Left ventricle myocardium inferior (tissue), 1 donor: ENCODE measurements around the gene PPFIBP2. TPM values are rescaled to one million over a fixed set of nuclear protein-coding genes. Genes with fewer than 3 reads are reported as not detected.
A peak's percentile ranks its signal among the peaks of the same experiment; 100 is the strongest.

Source experiments
- DNase-seq: peaks from one replicate; pipeline ENCODE4 v3.0.0-alpha.2; 2020
- H3K27ac ChIP-seq: fragments of 200-600 bp; replicated peaks from 2 replicates; pipeline ENCODE4 v1.8.0; 2021
- H3K27me3 ChIP-seq: fragments of 200-600 bp; 2 replicates; pipeline ENCODE4 v1.8.0; 2021; ENCODE audit warnings: low read depth
- H3K36me3 ChIP-seq: fragments of 200-600 bp; 2 replicates; pipeline ENCODE4 v1.8.0; 2021
- H3K4me1 ChIP-seq: fragments of 200-600 bp; 2 replicates; pipeline ENCODE4 v1.8.0; 2021
- H3K4me3 ChIP-seq: fragments of 200-600 bp; 2 replicates; pipeline ENCODE4 v1.8.0; 2021; ENCODE audit warnings: mild to moderate bottlenecking, moderate library complexity
- H3K9me3 ChIP-seq: fragments of 200-600 bp; replicated peaks from 2 replicates; pipeline ENCODE4 v1.8.0; 2021
- CTCF ChIP-seq: fragments of 200-600 bp; IDR thresholded peaks from 2 replicates; pipeline ENCODE4 v1.8.0; 2021; ENCODE audit warnings: antibody characterized with exemption, mild to moderate bottlenecking, borderline replicate concordance
- intact Hi-C: fragments of 100-400 bp; cut with micrococcal nuclease; formaldehyde crosslinking; loops from one replicate; pipeline ENCODE4 v1.11.0; 2022
- total RNA-seq: library from RNA; stranded (reverse); fragmentation: NEBNext Ultra II Directional; extraction: Animal tissue kit (Norgen Biotek cat#: 25700); gene quantifications from one replicate; pipeline ENCODE4 v1.2.1, GENCODE V29; 2021
- donor health status: DM: no; HTN: yes; CAD: no; lungs with severe emphysema.

Gene PPFIBP2
- total RNA-seq, 1 donor from 2014 or later = 19.2 TPM

DNA sequence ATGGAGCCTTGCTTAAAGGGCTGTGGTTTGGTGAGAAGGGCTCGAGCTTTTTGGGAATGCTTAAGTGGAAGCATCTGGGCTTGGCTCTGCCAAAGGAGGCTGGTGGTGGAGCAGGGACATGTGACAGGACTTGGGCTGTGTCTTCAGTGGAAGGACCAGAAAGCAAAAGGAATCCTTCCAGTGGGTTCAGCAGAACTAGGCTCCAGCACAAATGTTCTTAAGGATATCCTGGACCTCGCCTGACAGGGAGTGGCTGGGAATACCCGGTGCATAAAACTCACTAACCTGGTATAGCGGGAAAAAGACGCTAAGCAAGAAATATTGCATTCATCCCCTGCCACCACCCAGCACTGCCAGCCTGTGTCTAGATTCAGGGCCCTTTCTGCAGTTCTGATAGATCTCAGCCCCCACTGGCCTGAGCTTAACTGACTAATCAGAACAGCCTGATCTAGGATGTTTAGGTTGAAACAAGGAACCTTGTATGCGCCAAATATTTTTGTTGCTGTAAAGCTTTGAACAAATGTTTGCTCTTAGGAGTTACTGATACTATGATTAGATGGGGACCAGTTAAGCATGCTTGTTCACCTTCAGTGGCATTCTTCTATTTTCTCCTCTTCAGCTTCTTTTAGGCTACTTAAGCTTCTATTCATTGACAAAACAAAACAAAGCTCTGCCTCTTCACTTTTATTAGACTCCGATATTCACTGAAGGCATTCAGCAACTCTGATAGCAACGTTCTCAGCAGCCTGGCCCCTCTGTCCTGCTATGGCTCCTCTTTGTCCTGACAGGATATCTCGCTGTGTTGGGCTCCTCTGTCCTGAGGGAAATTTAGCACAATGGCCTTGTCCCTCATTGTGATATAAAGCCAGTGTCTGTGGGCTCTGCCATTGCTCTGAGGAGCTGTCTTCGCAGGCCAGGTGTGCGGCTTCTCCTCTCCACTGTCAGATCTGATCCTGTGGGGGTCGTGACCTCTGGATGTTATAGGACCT lies 25.0 kb downstream of the PPFIBP2 start:
- peak overlapping the region; percentile 25 for H3K4me3 ChIP-seq
- H3K4me1 ChIP-seq = peaks cover 46% of the 10 kb centered on the region
- no peaks in the 10 kb centered on the region for H3K9me3 ChIP-seq
- peak overlapping the region; percentile 65 for H3K27ac ChIP-seq
- no peaks in the 10 kb centered on the region for H3K36me3 ChIP-seq
- DNase-seq = no peak
- TF ChIP-seq CTCF = no peak
- no peaks in the 10 kb centered on the region for H3K27me3 ChIP-seq
- intact Hi-C loops = no loop called here

DNA sequence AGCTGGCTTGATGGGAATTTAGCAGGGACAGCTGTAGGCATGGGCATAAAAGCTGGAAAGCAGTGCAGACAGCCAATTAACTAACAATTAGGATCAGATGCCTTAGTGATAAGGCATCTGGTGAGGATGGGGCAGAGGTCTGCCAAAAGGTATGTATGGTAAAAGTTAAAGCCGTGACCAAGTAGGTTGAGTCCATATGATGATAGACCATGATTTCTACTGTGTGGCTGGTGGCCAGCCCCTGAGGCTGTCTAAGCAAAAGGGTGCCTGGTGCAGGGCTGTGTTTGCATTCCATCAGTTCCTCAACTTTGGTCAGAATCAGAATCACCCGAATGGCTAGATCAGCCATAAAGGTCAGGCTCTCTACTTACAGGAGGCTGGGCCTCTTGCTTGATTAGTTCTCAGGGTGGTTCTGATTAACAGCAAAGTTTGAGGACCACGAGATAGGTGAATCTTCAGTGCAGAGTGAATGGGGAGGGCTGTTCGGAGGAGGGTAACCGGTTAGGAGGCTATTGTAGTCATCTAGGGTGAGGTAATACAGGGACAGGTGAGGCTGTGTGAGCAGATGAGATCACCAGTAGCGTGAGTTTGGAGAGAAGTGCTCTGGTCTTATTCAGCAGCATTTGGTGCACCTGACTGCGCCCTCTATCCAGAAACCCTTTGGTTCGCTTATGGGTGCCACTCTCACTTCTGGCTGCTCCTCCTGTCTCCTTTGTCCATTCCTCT lies 27.2 kb downstream of the PPFIBP2 start:
- peaks cover 38% of the 10 kb centered on the region for H3K4me1 ChIP-seq
- DNase-seq = no peak
- no peak for TF ChIP-seq CTCF
- no peak overlapping the region for H3K4me3 ChIP-seq
- H3K27me3 ChIP-seq = no peaks in the 10 kb centered on the region
- intact Hi-C loops = no loop called here
- no peaks in the 10 kb centered on the region for H3K9me3 ChIP-seq
- H3K27ac ChIP-seq = no peak overlapping the region
- no peaks in the 10 kb centered on the region for H3K36me3 ChIP-seq

DNA sequence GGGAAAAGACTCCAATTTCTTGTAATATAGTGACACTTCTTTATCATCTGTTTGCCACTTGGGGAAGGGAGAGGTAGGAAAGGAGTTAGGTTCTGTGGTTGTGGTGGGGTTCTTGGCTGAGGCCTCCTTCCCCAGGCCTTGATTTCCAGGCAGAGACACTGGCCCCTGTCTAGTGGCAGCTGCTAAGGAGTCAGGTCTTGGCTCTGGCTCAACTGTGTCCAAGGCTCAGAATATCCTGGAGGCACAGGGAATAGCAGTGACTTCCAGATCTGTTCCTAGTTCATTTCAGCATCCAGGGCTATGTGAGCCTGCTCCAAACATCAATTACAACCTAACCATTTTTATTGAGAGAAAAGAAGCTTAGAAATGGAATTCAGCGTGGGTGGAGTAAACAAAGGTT lies 29.5 kb downstream of the PPFIBP2 start:
- no peak for DNase-seq
- Histone ChIP-seq H3K27ac (no peak overlapping the region), H3K36me3 (no peaks in the 10 kb centered on the region), H3K27me3 (no peaks in the 10 kb centered on the region), H3K9me3 (no peaks in the 10 kb centered on the region), H3K4me1 (peaks cover 28% of the 10 kb centered on the region), H3K4me3 (no peak overlapping the region)
- TF ChIP-seq CTCF = no peak
- intact Hi-C loops = no loop called here

- Histone ChIP-seq H3K27me3 (no peaks in the 10 kb centered on the region), H3K9me3 (no peaks in the 10 kb centered on the region), H3K4me3 (no peak overlapping the region), H3K27ac (no peak overlapping the region), H3K36me3 (no peaks in the 10 kb centered on the region), H3K4me1 (peaks cover 20% of the 10 kb centered on the region)
- TF ChIP-seq CTCF = no peak
- intact Hi-C loops = no loop called here
- DNase-seq = no peak
Measured at GRCh38 chr11:7544021-7544420, 30.2 kb downstream of the PPFIBP2 start.

- H3K27ac ChIP-seq = no peak overlapping the region
- no peaks in the 10 kb centered on the region for H3K27me3 ChIP-seq
- H3K36me3 ChIP-seq = peaks cover 4% of the 10 kb centered on the region
- H3K4me3 ChIP-seq = no peak overlapping the region
- TF ChIP-seq CTCF = no peak
- intact Hi-C loops = no loop called here
- peaks cover 16% of the 10 kb centered on the region for H3K4me1 ChIP-seq
- DNase-seq = no peak
- no peaks in the 10 kb centered on the region for H3K9me3 ChIP-seq
Measured at GRCh38 chr11:7545611-7546010, 31.8 kb downstream of the PPFIBP2 start.
